Loucy (cell line): ENCODE measurements around the gene MIEF1.
A peak's percentile ranks its signal among the peaks of the same experiment; 100 is the strongest.

ENCODE experiments used
- H2AFZ ChIP-seq: fragments of 200-600 bp; sonication (generic); 2 replicates; pipeline ENCODE4 v1.6.0; 2016; ENCODE audit warnings: antibody characterized with exemption, mild to moderate bottlenecking, low read length, moderate library complexity
- H3F3A ChIP-seq: fragments of 200-600 bp; 2 replicates; pipeline ENCODE4 v1.6.0; 2016; ENCODE audit warnings: antibody characterized with exemption, low read depth, mild to moderate bottlenecking
- H3K27me3 ChIP-seq: fragments of 200-600 bp; sonication (generic); 2 replicates; pipeline ENCODE4 v1.6.1; 2014; ENCODE audit warnings: low read length, mild to moderate bottlenecking; ENCODE audit not compliant: insufficient read depth, poor library complexity, severe bottlenecking
- H3K36me3 ChIP-seq: fragments of 200-600 bp; sonication (generic); 2 replicates; pipeline ENCODE4 v1.6.1; 2016; ENCODE audit warnings: low read length; ENCODE audit not compliant: insufficient read depth
- H3K4me1 ChIP-seq: fragments of 200-600 bp; sonication (generic); 2 replicates; pipeline ENCODE4 v1.5.1; 2014; ENCODE audit warnings: low read length, mild to moderate bottlenecking; ENCODE audit not compliant: insufficient read depth, poor library complexity, severe bottlenecking
- H3K4me2 ChIP-seq: fragments of 200-600 bp; sonication (generic); 2 replicates; pipeline ENCODE4 v1.6.0; 2014; ENCODE audit warnings: antibody characterized with exemption, low read length, low read depth, mild to moderate bottlenecking; ENCODE audit not compliant: poor library complexity, severe bottlenecking
- H3K4me3 ChIP-seq: fragments of 200-600 bp; sonication (generic); 2 replicates; pipeline ENCODE4 v1.5.1; 2014; ENCODE audit warnings: low read length, mild to moderate bottlenecking, mixed read lengths; ENCODE audit not compliant: poor library complexity, severe bottlenecking
- H3K79me2 ChIP-seq: fragments of 200-600 bp; sonication (generic); 2 replicates; pipeline ENCODE4 v1.6.1; 2014; ENCODE audit warnings: low read length; ENCODE audit not compliant: insufficient read depth
- H3K9ac ChIP-seq: fragments of 200-600 bp; sonication (generic); 2 replicates; pipeline ENCODE4 v1.6.0; 2014; ENCODE audit warnings: mild to moderate bottlenecking, low read depth, low read length, moderate library complexity; ENCODE audit not compliant: poor library complexity, severe bottlenecking
- H3K9me2 ChIP-seq: fragments of 200-600 bp; sonication (generic); replicated peaks from 2 replicates; pipeline ENCODE4 v1.6.1; 2016; ENCODE audit warnings: low read depth, low read length, mixed read lengths
- H3K9me3 ChIP-seq: fragments of 200-600 bp; sonication (generic); 2 replicates; pipeline ENCODE4 v1.6.1; 2014; ENCODE audit warnings: mild to moderate bottlenecking, antibody characterized with exemption, low read length, low read depth; ENCODE audit not compliant: insufficient read depth
- H4K20me1 ChIP-seq: fragments of 200-600 bp; sonication (generic); 2 replicates; pipeline ENCODE4 v1.6.0; 2014; ENCODE audit warnings: antibody characterized with exemption, low read length, mild to moderate bottlenecking; ENCODE audit not compliant: insufficient read depth, poor library complexity, severe bottlenecking
- CTCF ChIP-seq: fragments of 200-600 bp; sonication (generic); conservative IDR thresholded peaks from 2 replicates; pipeline ENCODE4 v1.5.1; 2014; ENCODE audit warnings: mild to moderate bottlenecking, antibody characterized with exemption, low read length
- EZH2phosphoT487 ChIP-seq: fragments of 200-600 bp; IDR thresholded peaks from 2 replicates; pipeline ENCODE4 v1.6.1; 2018; ENCODE audit warnings: antibody characterized with exemption, mild to moderate bottlenecking, moderate library complexity, borderline replicate concordance

The MIEF1 gene

GRCh38 chr22:39529487-39529851 is 27.4 kb downstream of the MIEF1 start:
- H3F3A ChIP-seq = peaks cover 15% of the 10 kb centered on the region
- peak overlapping the region; percentile 82 for H3K4me3 ChIP-seq
- H2AFZ ChIP-seq = no peak overlapping the region
- peak overlapping the region; percentile 33 for H3K9ac ChIP-seq
- no peaks in the 10 kb centered on the region for H3K9me2 ChIP-seq
- peaks cover 76% of the 10 kb centered on the region for H3K79me2 ChIP-seq
- peaks cover 18% of the 10 kb centered on the region; the same call in 1 of the 2 replicates for H3K36me3 ChIP-seq
- H3K4me2 ChIP-seq = peak overlapping the region; percentile 81
- peaks cover 52% of the 10 kb centered on the region for H3K4me1 ChIP-seq
- H4K20me1 ChIP-seq = peaks cover 62% of the 10 kb centered on the region
- H3K27me3 ChIP-seq = no peaks in the 10 kb centered on the region
- H3K9me3 ChIP-seq = no peaks in the 10 kb centered on the region
- TF ChIP-seq EZH2phosphoT487 = no peak
- TF ChIP-seq CTCF = peak; percentile 23; the same call in 1 of the 2 replicates

- H4K20me1 ChIP-seq = peaks cover 56% of the 10 kb centered on the region
- no peak overlapping the region for H2AFZ ChIP-seq
- H3K36me3 ChIP-seq = peaks cover 11% of the 10 kb centered on the region; the same call in 1 of the 2 replicates
- H3K4me3 ChIP-seq = peak overlapping the region; percentile 82
- peak overlapping the region; percentile 81 for H3K4me2 ChIP-seq
- TF ChIP-seq CTCF (no peak), EZH2phosphoT487 (no peak)
- H3K79me2 ChIP-seq = peaks cover 70% of the 10 kb centered on the region
- peaks cover 9% of the 10 kb centered on the region; the same call in 1 of the 2 replicates for H3F3A ChIP-seq
- peaks cover 52% of the 10 kb centered on the region for H3K4me1 ChIP-seq
- no peak overlapping the region for H3K9ac ChIP-seq
- H3K9me2 ChIP-seq = no peaks in the 10 kb centered on the region
- H3K9me3 ChIP-seq = no peaks in the 10 kb centered on the region
- no peaks in the 10 kb centered on the region for H3K27me3 ChIP-seq
Measured at GRCh38 chr22:39530116-39530515, 28.0 kb downstream of the MIEF1 start.

- Histone ChIP-seq H3F3A (peaks cover 4% of the 10 kb centered on the region; the same call in 1 of the 2 replicates), H4K20me1 (peaks cover 49% of the 10 kb centered on the region)
Measured at GRCh38 chr22:39530692-39531331, 28.7 kb downstream of the MIEF1 start.

More at GRCh38 chr22:39530692-39531331, 28.7 kb downstream of the MIEF1 start:
- no peaks in the 10 kb centered on the region for H3K27me3 ChIP-seq
- 0 out of 2 replicates have a peak, but pooled peaks cover 6% of the 10 kb centered on the region for H3K36me3 ChIP-seq
- peak overlapping the region; percentile 82 for H3K4me3 ChIP-seq
- no peak overlapping the region for H2AFZ ChIP-seq
- H3K9me3 ChIP-seq = no peaks in the 10 kb centered on the region
- TF ChIP-seq CTCF = peak; percentile 55
- no peak for TF ChIP-seq EZH2phosphoT487
- peaks cover 47% of the 10 kb centered on the region for H3K4me1 ChIP-seq
- H3K9ac ChIP-seq = peak overlapping the region; percentile 90
- peak overlapping the region; percentile 81 for H3K4me2 ChIP-seq
- no peaks in the 10 kb centered on the region for H3K9me2 ChIP-seq
- peaks cover 63% of the 10 kb centered on the region for H3K79me2 ChIP-seq
